Measurements from ENCODE around the gene TMEM109. TPM values are rescaled to one million over a fixed set of nuclear protein-coding genes. Genes with fewer than 3 reads are reported as not detected.

TMEM109 gene
- total RNA-seq, 1 donor from 2014 or later = 72.8 TPM

- Mint-ChIP-seq H3K27ac (ENCODE audit: unreplicated experiment) (no peak overlapping the region), H3K4me1 (ENCODE audit: low read depth, unreplicated experiment) (peaks cover 8% of the 10 kb centered on the region), H3K36me3 (ENCODE audit: low read depth, unreplicated experiment) (no peaks in the 10 kb centered on the region), H3K27me3 (ENCODE audit: low read depth, unreplicated experiment) (peaks cover under 1% of the 10 kb centered on the region), H3K9me3 (ENCODE audit: unreplicated experiment) (no peaks in the 10 kb centered on the region), H3K4me3 (ENCODE audit: unreplicated experiment) (no peak overlapping the region)
- peaks cover 18% of the 10 kb centered on the region for H3K4me1 ChIP-seq (ENCODE audit: insufficient read depth, low read length)
- FAIRE-seq (no peak), DNase-seq (ENCODE audit: low read depth) (no peak)
- no peak overlapping the region for H3K27ac ChIP-seq (ENCODE audit: low read depth, low read length)
- H4K20me1 ChIP-seq (ENCODE audit: insufficient read depth, low read length) = no peaks in the 10 kb centered on the region
- H3K79me2 ChIP-seq (ENCODE audit: insufficient read depth, low read length) = no peaks in the 10 kb centered on the region
- TF ChIP-seq EZH2 (IDR thresholded peaks at IDR 0.05; ENCODE audit: insufficient read depth, low read length) (no peak), CTCF (IDR thresholded peaks at IDR 0.05; ENCODE audit: insufficient read depth, low read depth, low read length) (no peak)
- H3K4me2 ChIP-seq (ENCODE audit: low read length) = no peak overlapping the region
- H3K27me3 ChIP-seq (ENCODE audit: insufficient read depth, low read length) = peaks cover 3% of the 10 kb centered on the region
- H3K9me3 ChIP-seq (ENCODE audit: insufficient read depth, low read depth, low read length) = no peaks in the 10 kb centered on the region
- H3K9ac ChIP-seq (ENCODE audit: low read length) = no peak overlapping the region
- no peak overlapping the region for H2AFZ ChIP-seq (ENCODE audit: low read depth, low read length)
- no peak overlapping the region for H3K4me3 ChIP-seq (ENCODE audit: insufficient read depth, low read depth, low read length)
- no peaks in the 10 kb centered on the region for H3K36me3 ChIP-seq (ENCODE audit: insufficient read depth, low read length)
Observed at GRCh38 chr11:60874421-60875365, 39.3 kb upstream of the TMEM109 start.

GRCh38 chr11:60875366-60876167 is 38.4 kb upstream of the TMEM109 start:
- Histone ChIP-seq H4K20me1 (ENCODE audit: insufficient read depth, low read length) (no peaks in the 10 kb centered on the region), H2AFZ (ENCODE audit: low read depth, low read length) (no peak overlapping the region), H3K36me3 (ENCODE audit: insufficient read depth, low read length) (no peaks in the 10 kb centered on the region), H3K27ac (ENCODE audit: low read depth, low read length) (no peak overlapping the region), H3K4me2 (ENCODE audit: low read length) (no peak overlapping the region), H3K9ac (ENCODE audit: low read length) (no peak overlapping the region), H3K27me3 (ENCODE audit: insufficient read depth, low read length) (no peaks in the 10 kb centered on the region), H3K79me2 (ENCODE audit: insufficient read depth, low read length) (no peaks in the 10 kb centered on the region), H3K4me3 (ENCODE audit: insufficient read depth, low read depth, low read length) (no peak overlapping the region), H3K9me3 (ENCODE audit: insufficient read depth, low read depth, low read length) (no peaks in the 10 kb centered on the region), H3K4me1 (ENCODE audit: insufficient read depth, low read length) (peaks cover 18% of the 10 kb centered on the region)
- H3K9me3 Mint-ChIP-seq (ENCODE audit: unreplicated experiment) = no peaks in the 10 kb centered on the region
- TF ChIP-seq CTCF (IDR thresholded peaks at IDR 0.05; ENCODE audit: insufficient read depth, low read depth, low read length) = no peak
- no peak for TF ChIP-seq EZH2 (IDR thresholded peaks at IDR 0.05; ENCODE audit: insufficient read depth, low read length)
- H3K27ac Mint-ChIP-seq (ENCODE audit: unreplicated experiment) = no peak overlapping the region
- no peaks in the 10 kb centered on the region for H3K27me3 Mint-ChIP-seq (ENCODE audit: low read depth, unreplicated experiment)
- FAIRE-seq = no peak
- no peak overlapping the region for H3K4me3 Mint-ChIP-seq (ENCODE audit: unreplicated experiment)
- peaks cover 8% of the 10 kb centered on the region for H3K4me1 Mint-ChIP-seq (ENCODE audit: low read depth, unreplicated experiment)
- H3K36me3 Mint-ChIP-seq (ENCODE audit: low read depth, unreplicated experiment) = no peaks in the 10 kb centered on the region
- no peak for DNase-seq (ENCODE audit: low read depth)

Data from astrocyte (in vitro differentiated cells and primary cell).